HCT116 (cell line): ENCODE data around the gene PRKN. TPM values are rescaled to one million over a fixed set of nuclear protein-coding genes. Genes with fewer than 3 reads are reported as not detected.

ENCODE experiments used
- ATAC-seq: fragments of 200-7000 bp; cut with Tn5 transposase; 2 replicates; pipeline ENCODE4 v1.9.1; 2020; ENCODE audit warnings: mild to moderate bottlenecking, moderate library complexity
- BruUV-seq: library from RNA; stranded (reverse); fragments of 400-500 nt; replicated peaks from 2 replicates; lab custom pipeline; 2021; lab: Mats Ljungman, UMichigan
- CTCF ChIA-PET: fragments of 300-600 bp; sonication (Branson Sonifier 250); formaldehyde crosslinking; loops from one replicate; lab custom pipeline; 2021; ENCODE audit warnings: antibody characterized with exemption; lab: Charles Lee
- POLR2A ChIA-PET: fragments of 300-600, 350-600 bp; sonication (Branson Sonifier 250); formaldehyde crosslinking; loops from one replicate; lab custom pipeline; 2021; ENCODE audit warnings: antibody characterized with exemption; lab: Charles Lee
- RAD21 ChIA-PET, 2 experiments: fragments of 300-600 bp; sonication (Branson Sonifier 250); formaldehyde crosslinking; loops; one replicate each; lab custom pipeline; 2023; ENCODE audit warnings: low total read pairs in 2 of 2; ENCODE audit not compliant: uncharacterized antibody in 2 of 2, unreplicated experiment in 2 of 2, low non-redundant PET in 1 of 2; lab: Charles Lee
- DNase-seq: peaks from one replicate; pipeline ENCODE4 v3.0.0-alpha.2; 2010; ENCODE audit warnings: low read depth, low spot score
- H2AFZ ChIP-seq: fragments of 200-600 bp; shearing (Covaris generic), sonication (generic); 2 replicates; pipeline ENCODE4 v1.6.1; 2017; ENCODE audit warnings: low read depth, mixed run types, mixed read lengths, antibody characterized with exemption, low read length; ENCODE audit not compliant: poor library complexity, severe bottlenecking
- H3K27ac ChIP-seq: 2 replicates; pipeline ENCODE4 v1.5.1; 2012; ENCODE audit warnings: low read depth, low read length
- H3K27me3 ChIP-seq: fragments of 200-600 bp; sonication (generic); 2 replicates; pipeline ENCODE4 v1.6.1; 2016; ENCODE audit warnings: mixed run types, low read length, mixed read lengths; ENCODE audit not compliant: insufficient read depth
- H3K36me3 ChIP-seq, 2 experiments: fragments of 200-500 bp in 1 of 2; fragments of 200-600 bp in 1 of 2; sonication (Bioruptor generic) in 1 of 2; sonication (generic) in 1 of 2; 2 replicates each; pipeline versions ENCODE4 v1.5.1 to v1.6.1; 2014 to 2016; ENCODE audit warnings: low read length in 2 of 2, inconsistent platforms in 1 of 2, mixed read lengths in 1 of 2, mixed run types in 1 of 2; ENCODE audit not compliant: insufficient read depth in 2 of 2, control insufficient read depth in 1 of 2
- H3K4me1 ChIP-seq, 2 experiments: fragments of 200-600 bp in 1 of 2; sonication (generic) in 1 of 2; 2 replicates each; pipeline versions ENCODE4 v1.5.1 to v1.6.1; 2012 to 2017; ENCODE audit warnings: low read length in 2 of 2, inconsistent platforms in 1 of 2, mild to moderate bottlenecking in 1 of 2, mixed read lengths in 1 of 2, mixed run types in 1 of 2, moderate library complexity in 1 of 2; ENCODE audit not compliant: insufficient read depth in 2 of 2, control insufficient read depth in 1 of 2
- H3K4me2 ChIP-seq: fragments of 200-600 bp; sonication (generic); 2 replicates; pipeline ENCODE4 v1.6.1; 2017; ENCODE audit warnings: mixed run types, low read length, mixed read lengths
- H3K4me3 ChIP-seq, 2 experiments: fragments of 200-600 bp in 1 of 2; sonication (generic) in 1 of 2; replicated peaks in 1 of 2; 2 replicates each; pipeline ENCODE4 v1.5.1; 2011 to 2016; ENCODE audit warnings: low read length in 2 of 2, control low read depth in 1 of 2, low read depth in 1 of 2, mild to moderate bottlenecking in 1 of 2, mixed read lengths in 1 of 2, mixed run types in 1 of 2
- H3K79me2 ChIP-seq: fragments of 200-600 bp; sonication (generic); 2 replicates; pipeline ENCODE4 v1.6.1; 2017; ENCODE audit warnings: mild to moderate bottlenecking, mixed run types, low read length, moderate library complexity, mixed read lengths; ENCODE audit not compliant: insufficient read depth
- H3K9ac ChIP-seq: fragments of 200-600 bp; sonication (generic); 2 replicates; pipeline ENCODE4 v1.6.1; 2016; ENCODE audit warnings: low read length, mixed read lengths
- H3K9me2 ChIP-seq: fragments of 200-600 bp; sonication (generic), shearing (Covaris generic); 2 replicates; pipeline ENCODE4 v1.6.1; 2017; ENCODE audit warnings: mixed run types, mild to moderate bottlenecking, moderate library complexity; ENCODE audit not compliant: insufficient read depth
- H3K9me3 ChIP-seq, 2 experiments: fragments of 200-500 bp in 1 of 2; fragments of 200-600 bp in 1 of 2; sonication (Bioruptor generic) in 1 of 2; sonication (generic) in 1 of 2; 2 replicates each; pipeline ENCODE4 v1.6.1; 2014 to 2017; ENCODE audit warnings: low read length in 2 of 2, mixed read lengths in 2 of 2, inconsistent platforms in 1 of 2, low read depth in 1 of 2, mild to moderate bottlenecking in 1 of 2, mixed run types in 1 of 2, moderate library complexity in 1 of 2; ENCODE audit not compliant: control insufficient read depth in 1 of 2, insufficient read depth in 1 of 2
- H4K20me1 ChIP-seq: fragments of 200-600 bp; sonication (generic), shearing (Covaris generic); 2 replicates; pipeline ENCODE4 v1.6.1; 2017; ENCODE audit warnings: mixed run types, mild to moderate bottlenecking, moderate library complexity; ENCODE audit not compliant: insufficient read depth
- CBX3 ChIP-seq: IDR thresholded peaks from 2 replicates; pipeline ENCODE4 v1.6.1; 2012; ENCODE audit warnings: low read depth
- CTCF ChIP-seq, 3 experiments: fragments of 200-600 bp in 1 of 3; sonication (generic) in 1 of 3; IDR thresholded peaks in 2 of 3; conservative IDR thresholded peaks in 1 of 3; 2 replicates each; pipeline ENCODE4 v1.5.1; 2012 to 2017; ENCODE audit warnings: low read depth in 2 of 3, low read length in 2 of 3, antibody characterized with exemption in 1 of 3, borderline replicate concordance in 1 of 3, control low read depth in 1 of 3, mild to moderate bottlenecking in 1 of 3, mixed read lengths in 1 of 3, mixed run types in 1 of 3, moderate library complexity in 1 of 3; ENCODE audit not compliant: insufficient read depth in 1 of 3
- EZH2phosphoT487 ChIP-seq: fragments of 200-600 bp; IDR thresholded peaks from 2 replicates; pipeline ENCODE4 v1.6.1; 2018; ENCODE audit warnings: antibody characterized with exemption, borderline replicate concordance
- FOSL1 ChIP-seq: IDR thresholded peaks from 2 replicates; pipeline ENCODE4 v1.6.1; 2012; ENCODE audit warnings: low read depth
- JUND ChIP-seq: IDR thresholded peaks from 2 replicates; pipeline ENCODE4 v1.6.1; 2012
- POLR2A ChIP-seq: IDR thresholded peaks from 2 replicates; pipeline ENCODE4 v1.7.0; 2011; ENCODE audit warnings: borderline replicate concordance; ENCODE audit not compliant: insufficient read depth, insufficient read length; ENCODE audit errors: extremely low read depth
- POLR2AphosphoS5 ChIP-seq: IDR thresholded peaks from 2 replicates; pipeline ENCODE4 v1.6.1; 2011; ENCODE audit warnings: mild to moderate bottlenecking, low read depth, low read length, moderate library complexity
- RAD21 ChIP-seq: IDR thresholded peaks from 2 replicates; pipeline ENCODE4 v1.6.1; 2012; ENCODE audit warnings: low read depth, mild to moderate bottlenecking
- REST ChIP-seq: IDR thresholded peaks from 2 replicates; pipeline ENCODE4 v1.6.1; 2012; ENCODE audit warnings: low read depth
- SRF ChIP-seq: IDR thresholded peaks from 2 replicates; pipeline ENCODE4 v1.6.1; 2012; ENCODE audit warnings: low read depth
- ZBTB33 ChIP-seq: IDR thresholded peaks from 2 replicates; pipeline ENCODE4 v1.6.1; 2011; ENCODE audit warnings: mild to moderate bottlenecking, low read length, moderate library complexity; ENCODE audit not compliant: insufficient replicate concordance; ENCODE audit errors: extremely low read depth
- ZFX ChIP-seq: fragments of 450-650 bp; IDR thresholded peaks from 2 replicates; pipeline ENCODE4 v1.6.1; 2017
- ZNF274 ChIP-seq: fragments of 200-500 bp; sonication (Bioruptor generic); IDR thresholded peaks from 2 replicates; pipeline ENCODE4 v1.6.1; 2014; ENCODE audit warnings: mild to moderate bottlenecking, low read depth, low read length, inconsistent platforms
- intact Hi-C: fragments of 100-400 bp; cut with micrococcal nuclease; formaldehyde crosslinking; loops from 2 replicates; pipeline ENCODE4 v1.10.0; 2022
- total RNA-seq: library from RNA; stranded (reverse); gene quantifications from one replicate; pipeline ENCODE4 v1.2.1, GENCODE V29; 2021; ENCODE audit not compliant: unreplicated experiment
- TF ChIP-seq, protein P1 (sequence below): IDR thresholded peaks from 2 replicates; pipeline ENCODE4 v1.6.1; 2012

PRKN gene
- total RNA-seq, 1 experiment from 2014 or later, result 2.6 TPM

DNA sequence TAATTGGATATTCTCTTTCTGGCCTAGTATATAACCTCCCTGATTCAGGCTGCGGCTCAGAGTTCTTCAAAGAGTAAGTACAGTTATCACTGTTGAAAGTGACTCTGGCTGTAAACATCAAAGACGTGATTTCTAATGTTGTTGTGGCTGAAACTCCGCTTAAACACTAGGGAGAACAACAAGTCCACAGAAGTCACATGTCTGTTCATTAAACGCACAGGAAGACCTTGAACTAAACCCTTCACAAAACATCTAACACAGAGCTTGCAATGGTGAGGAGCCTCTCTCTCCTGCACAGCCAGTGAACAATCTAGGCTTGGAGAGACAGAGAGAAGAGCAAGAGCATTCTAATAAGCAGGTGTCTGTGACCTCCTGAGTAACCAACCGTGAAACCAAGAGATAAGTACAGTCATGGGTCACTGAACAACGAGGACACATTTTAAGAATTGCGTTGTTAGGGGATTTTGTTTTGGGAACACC is 249.3 kb downstream of the PRKN start:
- H3K36me3 ChIP-seq, result no peaks in the 10 kb centered on the region
- ATAC-seq, result no peak
- H2AFZ ChIP-seq, result no peak overlapping the region
- no peak overlapping the region for H3K4me3 ChIP-seq
- CTCF ChIA-PET, result no interaction called here
- BruUV-seq, result no TSS peak
- no peaks in the 10 kb centered on the region for H4K20me1 ChIP-seq
- RAD21 ChIA-PET, result no interaction called here
- no peaks in the 10 kb centered on the region for H3K9me3 ChIP-seq
- intact Hi-C loops, result no loop called here
- H3K4me1 ChIP-seq, result no peaks in the 10 kb centered on the region
- no peak overlapping the region for H3K9ac ChIP-seq
- no peaks in the 10 kb centered on the region for H3K9me2 ChIP-seq
- POLR2A ChIA-PET, result no interaction called here
- no peak overlapping the region for H3K27ac ChIP-seq
- H3K4me2 ChIP-seq, result no peak overlapping the region
- TF ChIP-seq CTCF (IDR thresholded peaks at IDR 0.05 in 2 of 3, conservative IDR thresholded peaks at IDR 0.05 in 1 of 3; ENCODE audit: borderline replicate concordance in 1 of 3, insufficient read depth in 1 of 3, low read depth in 2 of 3, low read length in 2 of 3), result no peak
- TF ChIP-seq POLR2AphosphoS5, result no peak
- TF ChIP-seq, protein P1, sequence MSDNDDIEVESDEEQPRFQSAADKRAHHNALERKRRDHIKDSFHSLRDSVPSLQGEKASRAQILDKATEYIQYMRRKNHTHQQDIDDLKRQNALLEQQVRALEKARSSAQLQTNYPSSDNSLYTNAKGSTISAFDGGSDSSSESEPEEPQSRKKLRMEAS, result no peak
- TF ChIP-seq RAD21, result no peak
- no peak for TF ChIP-seq ZFX
- no peak for TF ChIP-seq ZNF274
- no peak for TF ChIP-seq SRF
- H3K27me3 ChIP-seq, result no peaks in the 10 kb centered on the region
- no peak for DNase-seq
- H3K79me2 ChIP-seq, result no peaks in the 10 kb centered on the region

GRCh38 chr6:162474722-162475121 is 252.8 kb downstream of the PRKN start:
- Histone ChIP-seq H3K27me3 (no peaks in the 10 kb centered on the region), H3K9ac (no peak overlapping the region), H2AFZ (no peak overlapping the region), H3K4me2 (no peak overlapping the region), H3K9me2 (no peaks in the 10 kb centered on the region), H3K79me2 (no peaks in the 10 kb centered on the region), H3K9me3 (no peaks in the 10 kb centered on the region), H3K4me3 (no peak overlapping the region), H3K27ac (no peak overlapping the region), H3K36me3 (no peaks in the 10 kb centered on the region), H3K4me1 (no peaks in the 10 kb centered on the region), H4K20me1 (no peaks in the 10 kb centered on the region)
- ChIA-PET POLR2A (no interaction called here), CTCF (no interaction called here), RAD21 (no interaction called here)
- ATAC-seq, result no peak
- no TSS peak for BruUV-seq
- DNase-seq, result no peak
- intact Hi-C loops, result no loop called here
- no peak for TF ChIP-seq POLR2A
- no peak for TF ChIP-seq EZH2phosphoT487
- TF ChIP-seq RAD21, result no peak
- TF ChIP-seq CBX3, result no peak
- no peak for TF ChIP-seq JUND
- TF ChIP-seq SRF, result no peak
- no peak for TF ChIP-seq REST
- no peak for TF ChIP-seq ZFX
- TF ChIP-seq ZBTB33, result no peak
- TF ChIP-seq FOSL1, result no peak
